Measurements from ENCODE around the gene ZFY.

GRCh38 chrY:3021176-3021575, 86.0 kb downstream of the ZFY start:
- TF ChIP-seq POLR2A (IDR thresholded peaks at IDR 0.05; ENCODE audit: low read length) (no peak), GATA1 (IDR thresholded peaks at IDR 0.05; ENCODE audit: low read depth, low read length) (no peak)
